Type B pancreatic cell (in vitro differentiated cells): ENCODE data around the gene CKAP2L. TPM values are rescaled to one million over a fixed set of nuclear protein-coding genes. Genes with fewer than 3 reads are reported as not detected.
"Not testable (repeated sequence)": the region's sequence is repeated elsewhere in the genome, so short reads cannot be mapped to it uniquely, and the experiment has no call there.

Experiments
- DNase-seq: peaks from one replicate; pipeline ENCODE4 v3.0.0; 2021; ENCODE audit warnings: mixed read lengths; ENCODE audit not compliant: unreplicated experiment; ENCODE audit errors: extremely low spot score
- H3K27ac Mint-ChIP-seq: 2 replicates; pipeline ENCODE4 v1.8.0; 2021; ENCODE audit warnings: mild to moderate bottlenecking, mixed read lengths
- H3K27me3 Mint-ChIP-seq: 2 replicates; pipeline ENCODE4 v1.8.0; 2021; ENCODE audit warnings: mixed read lengths
- H3K36me3 Mint-ChIP-seq: 2 replicates; pipeline ENCODE4 v1.8.0; 2021; ENCODE audit warnings: mixed read lengths
- H3K4me1 Mint-ChIP-seq: one replicate; pipeline ENCODE4 v1.8.0; 2021; ENCODE audit warnings: mixed read lengths; ENCODE audit not compliant: unreplicated experiment
- H3K4me3 Mint-ChIP-seq: 2 replicates; pipeline ENCODE4 v1.8.0; 2021; ENCODE audit warnings: mild to moderate bottlenecking, mixed read lengths
- H3K9me3 Mint-ChIP-seq: 2 replicates; pipeline ENCODE4 v1.8.0; 2021; ENCODE audit warnings: mixed read lengths
- CTCF ChIP-seq: fragments of 200-600 bp; sonication (generic); conservative IDR thresholded peaks from 2 replicates; pipeline ENCODE4 v1.5.0; 2021; ENCODE audit warnings: antibody characterized with exemption, mild to moderate bottlenecking
- total RNA-seq: library from RNA; stranded (reverse); gene quantifications from 2 replicates; pipeline ENCODE4 v1.2.1, GENCODE V29; 2021; ENCODE audit warnings: low replicate concordance

CKAP2L gene
- total RNA-seq, 1 donor from 2014 or later = 25.4 TPM

GRCh38 chr2:112720785-112721184 lies 43.6 kb downstream of the CKAP2L start, which contains the start of gene NT5DC4:
Gene NT5DC4 (plus strand): TSS chr2:112721020. CDS start chr2:112721080, 60 bp downstream.
- no peak for DNase-seq
- peaks cover 8% of the 10 kb centered on the region for H3K27me3 Mint-ChIP-seq
- no peak within 1 kb of the TSS for H3K4me3 Mint-ChIP-seq
- TF ChIP-seq CTCF = no peak
- H3K4me1 Mint-ChIP-seq = no peaks in the 10 kb centered on the region
- H3K36me3 Mint-ChIP-seq = no peaks in the 10 kb centered on the region
- H3K27ac Mint-ChIP-seq = no peak within 1 kb of the TSS
- H3K9me3 Mint-ChIP-seq = no peaks in the 10 kb centered on the region

GRCh38 chr2:112718863-112719370 lies 45.5 kb downstream of the CKAP2L start:
- Mint-ChIP-seq H3K9me3 (no peaks in the 10 kb centered on the region), H3K4me3 (no peak overlapping the region), H3K27ac (no peak overlapping the region), H3K36me3 (no peaks in the 10 kb centered on the region), H3K27me3 (peaks cover 8% of the 10 kb centered on the region), H3K4me1 (no peaks in the 10 kb centered on the region)
- no peak for TF ChIP-seq CTCF
- no peak for DNase-seq

GRCh38 chr2:112716826-112717352 lies 47.5 kb downstream of the CKAP2L start:
- peaks cover 18% of the 10 kb centered on the region for H3K27me3 Mint-ChIP-seq

GRCh38 chr2:112716094-112716493 lies 48.3 kb downstream of the CKAP2L start:
- not testable (repeated sequence) for DNase-seq, H3K27ac Mint-ChIP-seq, H3K4me3 Mint-ChIP-seq, H3K36me3 Mint-ChIP-seq, H3K9me3 Mint-ChIP-seq, H3K4me1 Mint-ChIP-seq
- peaks cover 18% of the 10 kb centered on the region for H3K27me3 Mint-ChIP-seq

More at GRCh38 chr2:112716826-112717352, 47.5 kb downstream of the CKAP2L start:
- not testable (repeated sequence) for DNase-seq, H3K27ac Mint-ChIP-seq, H3K4me3 Mint-ChIP-seq, H3K9me3 Mint-ChIP-seq, H3K36me3 Mint-ChIP-seq, H3K4me1 Mint-ChIP-seq

- Mint-ChIP-seq H3K36me3 (no peaks in the 10 kb centered on the region), H3K27ac (no peak overlapping the region), H3K9me3 (no peaks in the 10 kb centered on the region), H3K4me3 (no peak overlapping the region), H3K27me3 (peaks cover 22% of the 10 kb centered on the region), H3K4me1 (peaks cover 8% of the 10 kb centered on the region)
- TF ChIP-seq CTCF = no peak
- no peak for DNase-seq
Observed at GRCh38 chr2:112714836-112715631, 49.4 kb downstream of the CKAP2L start.

GRCh38 chr2:112714331-112714730 lies 50.1 kb downstream of the CKAP2L start:
- Mint-ChIP-seq H3K4me1 (peaks cover 8% of the 10 kb centered on the region), H3K36me3 (no peaks in the 10 kb centered on the region), H3K9me3 (no peaks in the 10 kb centered on the region), H3K4me3 (no peak overlapping the region), H3K27me3 (peaks cover 22% of the 10 kb centered on the region), H3K27ac (no peak overlapping the region)
- TF ChIP-seq CTCF = no peak
- no peak for DNase-seq
